ENCODE data around the gene PHF2. TPM values are rescaled to one million over a fixed set of nuclear protein-coding genes. Genes with fewer than 3 reads are reported as not detected.

Gene PHF2
- total RNA-seq, 2 experiments from 2014 or later = 20.6 to 23.7 TPM

- no peaks in the 10 kb centered on the region for H3K79me2 ChIP-seq (ENCODE audit: insufficient read depth, low read depth, low read length)
- no peaks in the 10 kb centered on the region for H3K9me2 ChIP-seq (ENCODE audit: insufficient read depth, low read length)
- intact Hi-C loops (cut with micrococcal nuclease; ENCODE audit: unreplicated experiment) = no loop called here
- no peaks in the 10 kb centered on the region for H3K36me3 ChIP-seq (ENCODE audit: insufficient read depth, low read length)
- peaks cover 9% of the 10 kb centered on the region; the same call in 1 of the 2 replicates for H3K9me3 ChIP-seq (ENCODE audit: low read length)
- DNase-seq (ENCODE audit: low spot score) = no peak
- H2AFZ ChIP-seq (ENCODE audit: low read length) = no peak overlapping the region
- H3K4me2 ChIP-seq (ENCODE audit: low read length) = no peak overlapping the region
- no peak overlapping the region for H3K27ac ChIP-seq (ENCODE audit: low read depth, low read length, poor library complexity, severe bottlenecking)
- no TSS peak for BruUV-seq (replicated peaks)
- no peak overlapping the region for H3K4me3 ChIP-seq (ENCODE audit: low read depth, low read length, poor library complexity, severe bottlenecking)
- ChIA-PET CTCF (ENCODE audit: unreplicated experiment) (no interaction called here), POLR2A (no interaction called here)
- TF ChIP-seq CTCF (conservative IDR thresholded peaks at IDR 0.05; ENCODE audit: low read length) (no peak), EZH2phosphoT487 (IDR thresholded peaks at IDR 0.05; ENCODE audit: borderline replicate concordance, low read depth, low read length) (no peak)
- peaks cover 5% of the 10 kb centered on the region for H3K4me1 ChIP-seq (ENCODE audit: insufficient read depth, low read length, poor library complexity, severe bottlenecking)
- H4K20me1 ChIP-seq (ENCODE audit: insufficient read depth, low read length) = no peaks in the 10 kb centered on the region
These were observed 37.4 kb downstream of the PHF2 start for GRCh38 chr9:93613791-93614190.

- no peaks in the 10 kb centered on the region; the same call in 1 of the 2 replicates for H3K9me3 ChIP-seq (ENCODE audit: low read length)
- no peak overlapping the region for H2AFZ ChIP-seq (ENCODE audit: low read length)
- POLR2A ChIA-PET = no interaction called here
- CTCF ChIA-PET (ENCODE audit: unreplicated experiment) = interaction anchor here (0.6 kb wide), 1 partner anchor 981 kb away, joined by 3 read pairs; no protein-coding TSS in a partner anchor
- no peak for TF ChIP-seq EZH2phosphoT487 (IDR thresholded peaks at IDR 0.05; ENCODE audit: borderline replicate concordance, low read depth, low read length)
- TF ChIP-seq CTCF (conservative IDR thresholded peaks at IDR 0.05; ENCODE audit: low read length) = no peak
- intact Hi-C loops (cut with micrococcal nuclease; ENCODE audit: unreplicated experiment) = no loop called here
- no peaks in the 10 kb centered on the region for H3K9me2 ChIP-seq (ENCODE audit: insufficient read depth, low read length)
- no peaks in the 10 kb centered on the region for H3K79me2 ChIP-seq (ENCODE audit: insufficient read depth, low read depth, low read length)
- peaks cover 5% of the 10 kb centered on the region for H3K4me1 ChIP-seq (ENCODE audit: insufficient read depth, low read length, poor library complexity, severe bottlenecking)
- H3K4me3 ChIP-seq (ENCODE audit: low read depth, low read length, poor library complexity, severe bottlenecking) = no peak overlapping the region
- no TSS peak for BruUV-seq (replicated peaks)
- no peak for DNase-seq (ENCODE audit: low spot score)
- H4K20me1 ChIP-seq (ENCODE audit: insufficient read depth, low read length) = no peaks in the 10 kb centered on the region
- no peak overlapping the region for H3K4me2 ChIP-seq (ENCODE audit: low read length)
- no peak overlapping the region for H3K27ac ChIP-seq (ENCODE audit: low read depth, low read length, poor library complexity, severe bottlenecking)
- H3K36me3 ChIP-seq (ENCODE audit: insufficient read depth, low read length) = no peaks in the 10 kb centered on the region
These were observed 38.6 kb downstream of the PHF2 start for GRCh38 chr9:93614830-93615468.

- Histone ChIP-seq H3K4me1 (ENCODE audit: insufficient read depth, low read length, poor library complexity, severe bottlenecking) (peaks cover 5% of the 10 kb centered on the region), H3K79me2 (ENCODE audit: insufficient read depth, low read depth, low read length) (no peaks in the 10 kb centered on the region), H3K4me3 (ENCODE audit: low read depth, low read length, poor library complexity, severe bottlenecking) (no peak overlapping the region), H4K20me1 (ENCODE audit: insufficient read depth, low read length) (no peaks in the 10 kb centered on the region), H3K9me3 (ENCODE audit: low read length) (no peaks in the 10 kb centered on the region), H3K36me3 (ENCODE audit: insufficient read depth, low read length) (no peaks in the 10 kb centered on the region), H3K9me2 (ENCODE audit: insufficient read depth, low read length) (no peaks in the 10 kb centered on the region), H3K27ac (ENCODE audit: low read depth, low read length, poor library complexity, severe bottlenecking) (no peak overlapping the region), H3K4me2 (ENCODE audit: low read length) (no peak overlapping the region), H2AFZ (ENCODE audit: low read length) (no peak overlapping the region)
- CTCF ChIA-PET (ENCODE audit: unreplicated experiment) = no interaction called here
- POLR2A ChIA-PET = interaction anchor here (0.5 kb wide), 1 partner anchor 8 kb away, joined by 3 read pairs; no protein-coding TSS in a partner anchor
- no peak for DNase-seq (ENCODE audit: low spot score)
- TF ChIP-seq CTCF (conservative IDR thresholded peaks at IDR 0.05; ENCODE audit: low read length) = no peak
- TF ChIP-seq EZH2phosphoT487 (IDR thresholded peaks at IDR 0.05; ENCODE audit: borderline replicate concordance, low read depth, low read length) = no peak
- intact Hi-C loops (cut with micrococcal nuclease; ENCODE audit: unreplicated experiment) = no loop called here
- no TSS peak for BruUV-seq (replicated peaks)
These were observed 39.7 kb downstream of the PHF2 start for GRCh38 chr9:93616044-93616443.
